Adrenal gland (tissue), 12 donors: Measurements from ENCODE around the gene SSTR4. TPM values are rescaled to one million over a fixed set of nuclear protein-coding genes. Genes with fewer than 3 reads are reported as not detected.

Experiments
- DNase-seq, 7 donors: peaks; one replicate each; pipeline ENCODE4 v3.0.0-alpha.2; 2019 to 2020
- H3K27ac ChIP-seq, 5 donors: fragments of 200-600 bp; sonication (generic) in 4 of 5; 1 replicate in 3 of 5; 2 replicates in 2 of 5; pipeline versions ENCODE4 v1.5.1 to v1.8.0; 2016 to 2020; ENCODE audit warnings: mild to moderate bottlenecking in 1 of 5
- H3K27me3 ChIP-seq: fragments of 200-600 bp; 2 replicates; pipeline ENCODE4 v1.8.0; 2021
- H3K36me3 ChIP-seq, 2 donors: fragments of 200-600 bp; replicated peaks in 1 of 2; 1 replicate in 1 of 2; 2 replicates in 1 of 2; pipeline versions ENCODE4 v1.5.1 to v1.8.0; 2018 to 2022
- H3K4me1 ChIP-seq, 2 donors: fragments of 200-600 bp; replicated peaks in 1 of 2; 1 replicate in 1 of 2; 2 replicates in 1 of 2; pipeline versions ENCODE4 v1.5.1 to v1.8.0; 2018 to 2021
- H3K4me3 ChIP-seq, 4 donors: fragments of 200-600 bp; sonication (generic) in 3 of 4; one replicate each; pipeline ENCODE4 v1.5.1; 2016 to 2018
- H3K9me3 ChIP-seq, 3 donors: fragments of 200-600 bp; sonication (generic) in 1 of 3; replicated peaks in 1 of 3; 1 replicate in 2 of 3; 2 replicates in 1 of 3; pipeline versions ENCODE4 v1.5.1 to v1.8.0; 2016 to 2021
- CTCF ChIP-seq, 6 experiments: fragments of 450-650 bp in 4 of 6; fragments of 200-600 bp in 2 of 6; sonication (generic) in 1 of 6; IDR thresholded peaks; 1 replicate in 5 of 6; 2 replicates in 1 of 6; pipeline versions ENCODE4 v1.5.1 to v1.8.0; 2016 to 2021; ENCODE audit warnings: antibody characterized with exemption in 6 of 6, mild to moderate bottlenecking in 2 of 6, moderate library complexity in 1 of 6
- POLR2A ChIP-seq, 2 donors: fragments of 450-650 bp; IDR thresholded peaks; one replicate each; pipeline ENCODE4 v1.6.1; 2017; ENCODE audit warnings: antibody characterized with exemption in 2 of 2, mild to moderate bottlenecking in 2 of 2, moderate library complexity in 1 of 2
- WGBS, 4 donors: extraction: QIAGEN DNeasy Blood & Tissue Kit in 2 of 4; methylation state at CpG; one replicate each; pipeline versions ENCODE4 v1.1.5 to v1.1.7; 2013 to 2017; 5-methylcytosine and 5-hydroxymethylcytosine counted together
- intact Hi-C, 2 donors: fragments of 100-400 bp; cut with DNase I; formaldehyde crosslinking; loops; one replicate each; pipeline versions ENCODE4 v1.14.1 to v1.15.0; 2022 to 2023
- polyA plus RNA-seq, 3 donors: library from polyadenylated mRNA; stranded (reverse); fragments of 200-250 nt in 2 of 3; fragments of 350-450 nt in 1 of 3; fragmentation: Illumina TruSeq in 1 of 3; extraction: RNeasy Lipid Tissue Mini Kit (QIAGEN cat#74804) in 1 of 3; gene quantifications; one replicate each; pipeline ENCODE4 v1.2.3, GENCODE V29; 2013 to 2014
- total RNA-seq, 9 donors: library from RNA; depleted of rRNA in 4 of 9; stranded (reverse); fragments of >200 nt in 4 of 9; fragments of 120-200 nt in 1 of 9; fragmentation: NEBNext Ultra II Directional in 1 of 9; extraction: Animal tissue kit (Norgen Biotek cat#: 25700) in 1 of 9; gene quantifications; one replicate each; pipeline versions ENCODE4 v1.1.0 to v1.2.4, GENCODE V29; 2013 to 2023
- donor health status: healthy with polysubstance abuse.
- donor health status: Bipolar disorder and iron deficiency.
- donor health status: DM: yes; HTN: yes; CAD: no.
- donor health status: DM: no; HTN: no; CAD: no.
- donor health status: DM: no; HTN: no; CAD: no.
- donor health status: DM: yes; HTN: yes; CAD: no.

Gene SSTR4
- total and polyA plus RNA-seq, 12 donors = not detected

GRCh38 chr20:23071398-23071797 is 36.3 kb downstream of the SSTR4 start:
- H3K27me3 ChIP-seq = no peaks in the 10 kb centered on the region
- no peak for TF ChIP-seq CTCF (IDR thresholded peaks at IDR 0.05)
- TF ChIP-seq POLR2A (IDR thresholded peaks at IDR 0.05) = no peak
- WGBS, 4 donors = 59 to 82% (median 62%) methylated on average over 3 of the region's 3 CpGs
- H3K4me3 ChIP-seq = no peak overlapping the region
- H3K27ac ChIP-seq = no peak overlapping the region
- no peaks in the 10 kb centered on the region for H3K4me1 ChIP-seq
- H3K36me3 ChIP-seq = no peaks in the 10 kb centered on the region
- intact Hi-C loops = no loop called here
- no peaks in the 10 kb centered on the region for H3K9me3 ChIP-seq
- DNase-seq = no peak

GRCh38 chr20:23071996-23072395 is 36.9 kb downstream of the SSTR4 start:
- TF ChIP-seq POLR2A (IDR thresholded peaks at IDR 0.05) (no peak), CTCF (IDR thresholded peaks at IDR 0.05) (no peak)
- Histone ChIP-seq H3K9me3 (no peaks in the 10 kb centered on the region), H3K27ac (no peak overlapping the region), H3K36me3 (no peaks in the 10 kb centered on the region), H3K27me3 (no peaks in the 10 kb centered on the region), H3K4me1 (no peaks in the 10 kb centered on the region), H3K4me3 (no peak overlapping the region)
- no peak for DNase-seq
- 76 to 84% (median 81%) methylated on average over 4 of the region's 4 CpGs for WGBS, 4 donors
- intact Hi-C loops = no loop called here

GRCh38 chr20:23072892-23073586 is 37.9 kb downstream of the SSTR4 start:
- intact Hi-C loops = no loop called here
- Histone ChIP-seq H3K4me3 (no peak overlapping the region), H3K36me3 (no peaks in the 10 kb centered on the region), H3K27me3 (no peaks in the 10 kb centered on the region), H3K4me1 (no peaks in the 10 kb centered on the region), H3K27ac (no peak overlapping the region), H3K9me3 (no peaks in the 10 kb centered on the region)
- WGBS, 4 donors = 63 to 75% (median 67%) methylated on average over 11 of the region's 11 CpGs
- DNase-seq = no peak
- TF ChIP-seq CTCF (IDR thresholded peaks at IDR 0.05) (no peak), POLR2A (IDR thresholded peaks at IDR 0.05) (no peak)

GRCh38 chr20:23074052-23074451 is 38.9 kb downstream of the SSTR4 start:
- no peak overlapping the region for H3K27ac ChIP-seq
- TF ChIP-seq POLR2A (IDR thresholded peaks at IDR 0.05) (no peak), CTCF (IDR thresholded peaks at IDR 0.05) (no peak)
- no peaks in the 10 kb centered on the region for H3K36me3 ChIP-seq
- DNase-seq = no peak
- no peaks in the 10 kb centered on the region for H3K9me3 ChIP-seq
- intact Hi-C loops = no loop called here
- no peak overlapping the region for H3K4me3 ChIP-seq
- peaks cover 0 to 2% of the 10 kb centered on the region in 2 donors for H3K4me1 ChIP-seq
- WGBS, 4 donors = 82 to 90% (median 84%) methylated on average over 2 to 3 of the region's 3 CpGs
- H3K27me3 ChIP-seq = no peaks in the 10 kb centered on the region
